Fibroblast of villous mesenchyme (primary cell): ENCODE results near the gene ALPL. TPM values are rescaled to one million over a fixed set of nuclear protein-coding genes. Genes with fewer than 3 reads are reported as not detected.
A peak's percentile ranks its signal among the peaks of the same experiment; 100 is the strongest.
"Not testable (repeated sequence)": the region's sequence is repeated elsewhere in the genome, so short reads cannot be mapped to it uniquely, and the experiment has no call there.

ENCODE experiments used
- DNase-seq: peaks from one replicate; pipeline ENCODE4 v3.0.0-alpha.2; 2010; ENCODE audit warnings: low read depth
- H3K4me3 ChIP-seq: 2 replicates; pipeline ENCODE4 v1.5.1; 2011; ENCODE audit warnings: low read depth, mild to moderate bottlenecking, low read length
- CTCF ChIP-seq: IDR thresholded peaks from 2 replicates; pipeline ENCODE4 v1.5.1; 2012; ENCODE audit warnings: low read depth, mild to moderate bottlenecking, low read length; ENCODE audit not compliant: insufficient read depth
- total RNA-seq: library from RNA; depleted of rRNA; stranded (reverse); fragments of >200 nt; gene quantifications from 2 replicates; pipeline ENCODE4 v1.2.3, GENCODE V29; 2012

Gene ALPL
- total RNA-seq, 1 donor: 1.7 TPM

DNA sequence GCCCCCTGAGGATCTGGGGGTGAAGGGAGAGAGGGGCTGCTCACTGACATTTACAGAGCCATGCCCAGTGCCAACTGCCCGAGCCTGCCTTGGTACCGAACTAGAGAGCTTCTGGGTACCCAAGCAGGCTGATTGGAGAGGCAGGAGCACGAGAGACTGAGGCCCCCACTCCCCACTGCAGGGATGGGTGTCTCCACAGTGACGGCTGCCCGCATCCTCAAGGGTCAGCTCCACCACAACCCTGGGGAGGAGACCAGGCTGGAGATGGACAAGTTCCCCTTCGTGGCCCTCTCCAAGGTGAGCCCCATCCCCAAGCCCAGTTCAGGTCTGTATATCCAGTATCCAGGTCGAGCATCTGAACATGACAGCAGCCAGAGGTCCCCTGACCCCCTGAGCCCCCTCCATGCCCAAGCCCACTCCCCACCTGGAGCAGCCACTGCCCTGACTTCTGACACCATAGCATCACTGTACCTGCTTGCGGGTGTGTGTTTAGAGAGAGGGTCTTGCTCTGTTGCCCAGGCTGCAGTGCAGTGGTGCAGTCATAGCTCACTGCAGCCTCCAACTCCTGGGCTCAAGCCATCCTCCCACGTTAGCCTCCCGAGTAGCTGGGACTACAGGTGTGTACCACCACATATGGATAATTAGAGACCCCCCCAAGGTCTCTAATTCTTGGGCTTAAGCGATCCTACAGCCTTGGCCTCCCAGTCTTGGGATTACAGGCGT, 51.9 kb downstream of the ALPL start:
- no peak for DNase-seq
- no peak for TF ChIP-seq CTCF
- H3K4me3 ChIP-seq: no peak overlapping the region

GRCh38 chr1:21562896-21563295, 53.7 kb downstream of the ALPL start:
- H3K4me3 ChIP-seq: no peak overlapping the region
- no peak for TF ChIP-seq CTCF
- no peak for DNase-seq

DNA sequence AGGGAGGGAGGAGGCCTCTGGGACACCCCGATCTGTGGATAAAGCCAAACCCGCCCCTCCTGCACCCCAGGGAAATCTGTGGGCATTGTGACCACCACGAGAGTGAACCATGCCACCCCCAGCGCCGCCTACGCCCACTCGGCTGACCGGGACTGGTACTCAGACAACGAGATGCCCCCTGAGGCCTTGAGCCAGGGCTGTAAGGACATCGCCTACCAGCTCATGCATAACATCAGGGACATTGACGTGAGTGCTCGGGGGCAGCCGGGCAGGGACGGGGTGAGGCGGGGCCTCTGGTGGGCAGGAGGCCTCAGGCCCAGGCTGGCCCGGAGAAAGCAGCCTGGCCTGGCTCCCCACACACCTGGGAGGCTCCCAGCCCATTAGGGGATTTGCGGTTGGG, 54.7 kb downstream of the ALPL start:
- DNase-seq: no peak
- H3K4me3 ChIP-seq: no peak overlapping the region
- TF ChIP-seq CTCF: no peak

- no peak for DNase-seq
- TF ChIP-seq CTCF: no peak
Observed at GRCh38 chr1:21564521-21565095, 55.4 kb downstream of the ALPL start.

DNA sequence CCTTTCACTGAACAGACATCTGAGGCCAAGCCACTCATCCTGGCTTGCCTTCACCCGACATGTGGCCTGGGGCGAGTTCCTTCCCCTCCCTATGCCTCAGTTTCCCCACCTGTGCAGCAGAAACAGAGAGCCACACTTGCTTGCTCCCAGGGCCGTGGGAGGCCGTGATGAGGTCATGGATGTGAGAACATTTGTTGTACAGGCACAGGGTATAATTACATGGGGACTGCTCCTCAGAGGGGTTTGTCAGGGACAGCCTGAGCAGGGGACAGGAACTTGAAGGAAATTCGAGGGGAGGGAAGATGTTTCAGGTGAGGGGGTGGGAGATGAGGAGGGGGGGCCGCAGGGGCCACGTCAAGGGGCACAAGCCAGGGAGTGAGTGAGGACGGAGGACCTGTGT, 56.1 kb downstream of the ALPL start:
- H3K4me3 ChIP-seq: no peak overlapping the region
- TF ChIP-seq CTCF: no peak
- no peak for DNase-seq

More at GRCh38 chr1:21564521-21565095, 55.4 kb downstream of the ALPL start:
- H3K4me3 ChIP-seq: no peak overlapping the region

DNA sequence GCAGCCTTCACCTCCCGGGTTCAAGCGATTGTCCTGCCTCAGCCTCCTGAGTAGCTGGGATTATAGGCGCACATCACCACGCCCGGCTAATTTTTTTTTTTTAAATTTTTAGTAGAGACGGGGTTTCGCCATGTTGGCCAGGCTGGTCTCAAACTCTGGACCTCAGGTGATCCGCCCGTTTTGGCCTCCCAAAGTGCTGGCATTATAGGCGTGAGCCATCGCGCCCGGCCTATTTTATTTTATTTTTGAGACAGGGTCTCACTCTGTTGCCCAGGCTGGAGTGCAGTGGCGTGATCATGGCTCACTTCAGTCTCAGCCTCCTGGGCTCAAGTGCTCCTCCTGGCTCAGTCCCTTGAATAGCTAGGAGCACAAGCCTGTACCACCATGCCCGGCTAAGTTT, 57.1 kb downstream of the ALPL start:
- H3K4me3 ChIP-seq, DNase-seq: not testable (repeated sequence)

DNA sequence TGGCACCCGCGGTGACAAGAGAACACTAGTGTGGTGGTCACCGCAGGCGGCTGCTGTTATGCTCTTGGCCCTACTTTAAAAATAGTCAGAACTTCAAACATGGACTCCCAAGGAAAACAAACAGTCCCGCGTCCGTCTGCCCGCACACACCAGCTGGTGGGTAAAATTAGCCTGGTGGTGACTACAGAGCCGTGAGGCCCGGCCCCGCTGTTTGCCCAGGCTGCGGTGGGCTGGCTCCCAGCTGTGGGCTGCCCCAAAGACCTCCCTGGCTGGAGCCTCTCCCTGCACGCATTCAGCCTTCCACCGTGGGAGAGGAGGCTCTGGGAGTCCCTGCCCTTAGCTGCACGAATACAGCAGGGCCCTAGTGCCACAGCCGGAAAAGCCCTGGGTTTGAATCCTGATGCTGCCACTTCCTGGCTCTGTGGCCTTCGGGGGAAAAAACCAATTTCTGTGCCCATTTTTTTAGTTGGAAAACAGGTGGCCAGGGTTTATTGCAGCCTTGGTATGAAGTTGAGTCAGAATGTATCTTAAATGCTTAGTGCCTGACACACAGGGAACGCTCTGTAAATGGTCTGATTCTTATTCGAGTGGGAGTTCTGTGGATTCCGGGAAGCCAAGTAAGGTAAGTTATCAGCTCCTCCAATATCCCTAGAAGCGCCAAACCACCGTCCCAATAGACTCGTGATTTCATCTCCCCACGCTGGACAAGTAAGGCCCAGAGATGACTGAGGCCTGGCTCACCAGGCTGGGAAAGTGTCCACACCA, 58.2 kb downstream of the ALPL start:
- no peak for TF ChIP-seq CTCF
- H3K4me3 ChIP-seq: no peak overlapping the region
- peak; percentile 39 for DNase-seq
